CD4-positive, alpha-beta T cell treated with Interleukin-6 at 100 ng/mL for 8 hours (primary cell): ENCODE measurements around the gene ADGRF1.
"Not testable (repeated sequence)": the region's sequence is repeated elsewhere in the genome, so short reads cannot be mapped to it uniquely, and the experiment has no call there.

Experiments
- DNase-seq: peaks from one replicate; pipeline ENCODE4 v3.0.0-alpha.2; 2020; ENCODE audit warnings: mixed read lengths, low spot score

ADGRF1 gene

GRCh38 chr6:47022191-47022590 lies 19.9 kb downstream of the ADGRF1 start:
- no peak for DNase-seq

- DNase-seq: no peak
Measured at GRCh38 chr6:47019941-47020340, 22.2 kb downstream of the ADGRF1 start.

DNA sequence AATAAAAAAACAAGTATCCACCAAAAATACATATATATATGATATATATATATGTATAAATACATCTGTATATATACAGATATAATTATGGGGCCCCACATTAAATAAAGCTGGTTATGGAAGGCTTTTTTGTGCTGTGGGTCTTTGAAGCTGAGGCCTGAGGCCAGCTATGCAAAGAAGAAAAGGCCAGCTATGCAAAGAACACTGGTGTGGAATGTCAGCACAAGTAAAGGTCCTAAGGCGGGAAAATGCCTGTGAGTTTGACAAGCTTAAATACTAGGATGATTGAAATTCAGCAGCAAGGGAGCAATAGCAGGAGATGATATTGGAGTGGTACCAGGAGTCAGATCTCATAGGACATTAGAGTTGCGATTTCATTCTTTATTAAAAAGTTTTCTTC lies 25.2 kb downstream of the ADGRF1 start:
- DNase-seq: no peak

GRCh38 chr6:47016261-47016660 lies 25.9 kb downstream of the ADGRF1 start:
- DNase-seq: no peak

- DNase-seq: no peak
Measured at GRCh38 chr6:47014401-47014800, 27.7 kb downstream of the ADGRF1 start.

GRCh38 chr6:47009583-47009982 lies 32.5 kb downstream of the ADGRF1 start:
- no peak for DNase-seq

- no peak for DNase-seq
Measured at GRCh38 chr6:47008397-47008763, 33.8 kb downstream of the ADGRF1 start.

DNA sequence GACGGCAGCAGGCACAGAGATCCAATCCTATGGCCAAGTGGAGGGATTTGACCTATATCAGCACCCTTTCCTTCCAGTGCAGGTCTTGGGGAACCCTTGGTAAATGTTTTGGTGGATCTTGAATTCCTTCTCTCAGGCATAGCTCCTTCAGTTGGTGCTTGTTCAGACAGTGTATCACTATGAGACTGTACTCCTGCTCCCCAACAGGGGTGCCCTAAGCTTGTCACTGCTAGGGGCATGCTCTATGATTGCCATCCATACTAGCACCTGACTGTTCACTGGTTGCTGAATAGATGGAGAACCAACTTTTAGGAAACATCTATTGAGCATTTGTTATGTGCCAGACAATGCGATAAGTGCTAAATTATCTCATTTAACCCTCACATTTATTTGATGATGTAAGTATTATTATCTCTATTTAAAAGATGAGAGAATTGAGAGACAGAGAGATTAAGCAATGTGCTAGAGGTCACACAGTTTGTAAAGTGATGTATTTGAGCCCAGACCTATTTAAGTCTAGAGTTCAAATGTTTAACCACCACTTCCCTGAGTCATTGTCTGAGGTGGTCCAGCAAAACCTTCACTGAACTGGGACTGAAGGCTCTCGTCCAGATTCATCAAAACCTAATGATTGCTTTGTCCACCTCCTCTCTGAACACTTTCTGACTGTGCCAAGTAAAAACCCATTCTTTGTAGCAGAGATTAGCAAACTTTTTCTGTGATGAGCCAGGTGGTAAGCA lies 34.3 kb downstream of the ADGRF1 start:
- no peak for DNase-seq

DNA sequence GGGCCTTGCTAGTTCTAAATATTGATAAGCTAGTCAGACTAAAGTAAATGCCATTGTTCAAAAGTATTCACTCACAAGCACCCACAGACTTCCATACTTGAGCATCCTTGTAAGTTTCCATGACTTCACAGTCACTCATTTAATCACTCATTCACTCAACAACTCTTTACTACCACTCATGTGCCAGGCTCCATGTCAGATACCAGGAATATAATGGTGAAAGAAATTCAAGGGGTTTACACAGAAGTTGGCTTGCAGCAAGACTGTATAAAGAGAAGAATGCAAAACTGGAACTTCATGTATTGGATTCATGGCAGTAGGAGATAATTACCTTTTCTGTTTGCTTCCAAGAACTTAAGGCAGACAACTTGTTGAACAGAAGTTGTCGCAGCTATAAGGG lies 36.6 kb downstream of the ADGRF1 start:
- no peak for DNase-seq

- no peak for DNase-seq
Measured at GRCh38 chr6:47004463-47004862, 37.7 kb downstream of the ADGRF1 start.

DNA sequence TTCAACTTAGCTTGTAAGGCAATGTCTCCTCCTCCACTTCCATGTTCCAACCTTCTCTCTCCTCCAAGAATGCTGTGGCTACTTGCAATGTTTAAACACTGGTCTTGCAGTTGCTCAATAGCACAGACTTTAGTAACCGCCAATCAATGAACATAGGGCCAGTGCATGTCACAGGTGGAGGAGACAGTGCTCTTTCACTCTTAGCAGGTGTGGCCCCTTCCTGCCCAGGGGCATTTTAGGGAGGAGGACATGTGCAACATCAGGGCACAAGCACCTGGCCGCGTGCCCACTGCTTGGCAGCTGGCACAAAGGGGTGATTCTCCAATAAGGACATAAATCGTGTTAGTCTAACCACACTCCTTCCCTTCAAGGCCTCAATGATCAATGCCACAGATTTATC lies 41.3 kb downstream of the ADGRF1 start:
- no peak for DNase-seq

- no peak for DNase-seq
Measured at GRCh38 chr6:46998436-46999017, 43.6 kb downstream of the ADGRF1 start.

DNA sequence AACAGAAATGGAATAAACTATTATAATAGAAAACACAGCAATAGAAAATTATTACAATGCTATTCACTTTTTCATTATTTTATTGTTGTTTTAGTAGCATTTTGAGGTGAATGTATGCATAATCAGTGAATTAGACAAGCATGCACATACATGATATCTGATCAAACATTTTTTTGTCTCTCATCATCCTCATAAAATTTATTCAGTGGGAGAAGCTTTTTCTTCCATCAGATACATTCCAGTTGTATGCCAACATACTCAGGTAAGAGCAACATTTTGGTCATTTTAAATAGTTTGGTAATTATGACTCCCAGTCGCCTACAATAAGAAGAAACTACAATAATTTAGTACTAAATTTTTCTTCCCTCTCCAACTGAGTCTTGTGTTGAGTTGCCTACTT lies 44.5 kb downstream of the ADGRF1 start:
- no peak for DNase-seq

GRCh38 chr6:46996860-46997641 lies 45.1 kb downstream of the ADGRF1 start:
- no peak for DNase-seq

- no peak for DNase-seq
Measured at GRCh38 chr6:46994933-46995332, 47.2 kb downstream of the ADGRF1 start.

GRCh38 chr6:46993846-46994245 lies 48.3 kb downstream of the ADGRF1 start:
- no peak for DNase-seq

DNA sequence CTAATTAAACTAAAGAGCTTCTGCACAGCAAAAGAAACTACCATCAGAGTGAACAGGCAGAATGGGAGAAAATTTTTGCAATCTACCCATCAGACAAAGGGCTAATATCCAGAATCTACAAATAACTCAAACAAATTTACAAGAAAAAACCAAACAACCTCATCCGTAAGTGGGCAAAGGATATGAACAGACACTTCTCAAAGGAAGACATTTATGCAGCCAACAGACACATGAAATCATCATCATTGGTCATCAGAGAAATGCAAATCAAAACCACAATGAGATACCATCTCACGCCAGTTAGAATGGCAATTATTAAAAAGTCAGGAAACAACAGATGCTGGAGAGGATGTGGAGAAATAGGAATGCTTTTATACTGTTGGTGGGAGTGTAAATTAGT lies 49.7 kb downstream of the ADGRF1 start:
- DNase-seq: not testable (repeated sequence)

- DNase-seq: not testable (repeated sequence)
Measured at GRCh38 chr6:46990818-46991510, 51.2 kb downstream of the ADGRF1 start.

GRCh38 chr6:46990031-46990644 lies 52.0 kb downstream of the ADGRF1 start:
- no peak for DNase-seq

DNA sequence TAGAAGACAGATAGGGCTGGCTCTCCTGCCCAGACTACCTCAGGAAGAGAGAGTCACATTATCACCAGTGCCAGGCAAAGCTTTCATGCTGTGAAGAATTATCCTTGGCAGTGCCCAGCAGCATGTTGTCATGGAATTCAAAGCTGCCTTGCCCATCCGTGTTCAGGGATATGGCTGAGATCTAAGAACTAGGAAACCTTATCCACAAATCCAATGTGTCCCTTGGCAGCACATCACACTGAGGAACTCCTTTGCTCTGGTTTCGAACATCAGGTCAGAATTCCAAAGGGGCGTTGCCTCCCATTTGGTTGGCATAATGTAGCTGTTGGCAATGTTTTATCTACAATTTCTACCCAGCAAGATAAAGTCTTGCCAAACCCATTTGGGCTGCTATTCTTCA lies 52.7 kb downstream of the ADGRF1 start:
- DNase-seq: no peak

- DNase-seq: no peak
Measured at GRCh38 chr6:46985943-46986342, 56.2 kb downstream of the ADGRF1 start.

DNA sequence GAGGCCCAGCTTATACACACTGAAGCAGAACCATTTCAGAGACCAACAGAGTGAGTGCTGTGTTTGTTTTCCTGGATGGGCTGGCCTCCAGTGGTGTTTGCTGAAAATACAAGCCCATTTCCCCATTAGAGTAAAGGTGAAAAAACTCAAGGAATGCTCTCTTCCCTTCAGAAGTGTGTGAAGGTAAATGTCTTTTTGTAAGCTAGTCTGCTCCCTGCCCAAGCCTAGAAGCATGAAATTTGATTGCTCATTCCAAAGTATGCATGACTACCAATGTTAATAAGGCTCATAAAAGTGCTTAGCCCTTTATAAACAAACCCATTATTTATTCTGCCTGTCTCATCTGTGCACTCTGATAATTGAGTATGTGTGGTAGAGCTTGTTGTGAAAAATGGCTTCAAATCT lies 59.1 kb downstream of the ADGRF1 start:
- DNase-seq: no peak
